Gastrocnemius medialis (tissue), 4 donors: ENCODE results near the gene C22orf31. TPM values are rescaled to one million over a fixed set of nuclear protein-coding genes. Genes with fewer than 3 reads are reported as not detected.

Experiments used
- ATAC-seq, 2 donors: fragments of 150-250 bp; one replicate each; pipeline ENCODE4 v1.9.1; 2016
- DNase-seq, 2 donors: peaks; one replicate each; pipeline ENCODE4 v3.0.0-alpha.2; 2019
- H3K27ac ChIP-seq, 4 donors: fragments of 200-600 bp; sonication (generic); 1 replicate in 1 of 4; 2 replicates in 3 of 4; pipeline ENCODE4 v1.5.1; 2016 to 2018; ENCODE audit warnings: mild to moderate bottlenecking in 2 of 4, moderate library complexity in 1 of 4
- H3K27me3 ChIP-seq, 3 donors: fragments of 200-600 bp; sonication (generic) in 2 of 3; 1 replicate in 1 of 3; 2 replicates in 2 of 3; pipeline versions ENCODE4 v1.5.1 to v1.6.0; 2016 to 2019; ENCODE audit warnings: mild to moderate bottlenecking in 1 of 3, moderate library complexity in 1 of 3
- H3K36me3 ChIP-seq, 2 donors: fragments of 200-600 bp; sonication (generic) in 1 of 2; one replicate each; pipeline ENCODE4 v1.5.1; 2017 to 2018
- H3K4me1 ChIP-seq, 2 donors: fragments of 200-600 bp; sonication (generic) in 1 of 2; one replicate each; pipeline ENCODE4 v1.5.1; 2016 to 2017; ENCODE audit warnings: mild to moderate bottlenecking in 2 of 2
- H3K4me3 ChIP-seq, 4 donors: fragments of 200-600 bp; sonication (generic) in 3 of 4; 1 replicate in 1 of 4; 2 replicates in 3 of 4; pipeline ENCODE4 v1.5.1; 2016 to 2019; ENCODE audit warnings: mild to moderate bottlenecking in 2 of 4
- H3K9me3 ChIP-seq, 3 donors: fragments of 200-600 bp; sonication (generic) in 2 of 3; 1 replicate in 1 of 3; 2 replicates in 2 of 3; pipeline ENCODE4 v1.5.1; 2016 to 2019
- CTCF ChIP-seq, 5 experiments: fragments of 450-650 bp in 3 of 5; fragments of 200-600 bp in 2 of 5; sonication (generic) in 2 of 5; IDR thresholded peaks in 4 of 5; conservative IDR thresholded peaks in 1 of 5; 1 replicate in 4 of 5; 2 replicates in 1 of 5; pipeline ENCODE4 v1.5.1; 2016 to 2019; ENCODE audit warnings: antibody characterized with exemption in 5 of 5, mild to moderate bottlenecking in 3 of 5, moderate library complexity in 3 of 5
- POLR2A ChIP-seq, 2 donors: fragments of 450-650 bp; IDR thresholded peaks; one replicate each; pipeline ENCODE4 v1.6.1; 2017; ENCODE audit warnings: antibody characterized with exemption in 2 of 2, mild to moderate bottlenecking in 2 of 2, moderate library complexity in 2 of 2
- in situ Hi-C, 4 donors: fragments of 200-750 bp; cut with MboI; loops; one replicate each; pipeline versions ENCODE4 v1.15.0 to v1.8.0; 2017; ENCODE audit warnings: low sequenced_read_pairs in 4 of 4
- intact Hi-C: fragments of 100-400 bp; cut with DNase I; formaldehyde crosslinking; loops from one replicate; pipeline ENCODE4 v1.15.1; 2023; ENCODE audit warnings: low total_unique reads
- total RNA-seq, 4 donors: library from RNA; depleted of rRNA; stranded (reverse); fragments of >200 nt; gene quantifications; one replicate each; pipeline versions ENCODE4 v1.1.0 to v1.2.3, GENCODE V29; 2016

C22orf31 gene
- total RNA-seq, 4 donors from 2014 or later: not detected

- ATAC-seq: peak; percentile 66 to 79
- H3K27ac ChIP-seq: peak overlapping the region; percentile 53 to 80 (median 64)
- no peaks in the 10 kb centered on the region for H3K9me3 ChIP-seq
- H3K27me3 ChIP-seq: no peaks in the 10 kb centered on the region
- in situ Hi-C loops: loop anchor here in 1 of 4 donors (10.0 kb wide), 1 partner anchor 58 kb away; no protein-coding TSS in a partner anchor
- peak; percentile 22 to 36 for DNase-seq
- H3K4me1 ChIP-seq: peaks cover 26 to 44% of the 10 kb centered on the region in 2 donors
- no peak overlapping the region for H3K4me3 ChIP-seq
- no peaks in the 10 kb centered on the region for H3K36me3 ChIP-seq
- intact Hi-C loops: no loop called here
- TF ChIP-seq CTCF (IDR thresholded peaks at IDR 0.05 in 4 of 5, conservative IDR thresholded peaks at IDR 0.05 in 1 of 5): no peak
- TF ChIP-seq POLR2A (IDR thresholded peaks at IDR 0.05): no peak
These were observed 35.4 kb upstream of the C22orf31 start for GRCh38 chr22:29096736-29097669.

- DNase-seq: no peak
- in situ Hi-C loops (loop anchor here in 1 of 4 donors (10.0 kb wide), 1 partner anchor 59 kb away; no protein-coding TSS in a partner anchor), intact Hi-C loops (no loop called here)
- Histone ChIP-seq H3K27ac (peak overlapping the region in 1 of 4 donors; percentile 80), H3K4me1 (peaks cover 26 to 47% of the 10 kb centered on the region in 2 donors), H3K4me3 (no peak overlapping the region), H3K9me3 (no peaks in the 10 kb centered on the region), H3K36me3 (no peaks in the 10 kb centered on the region), H3K27me3 (no peaks in the 10 kb centered on the region)
- no peak for ATAC-seq
- TF ChIP-seq POLR2A (IDR thresholded peaks at IDR 0.05) (no peak), CTCF (IDR thresholded peaks at IDR 0.05 in 4 of 5, conservative IDR thresholded peaks at IDR 0.05 in 1 of 5) (no peak)
These were observed 33.8 kb upstream of the C22orf31 start for GRCh38 chr22:29095459-29095858.

- intact Hi-C loops: no loop called here
- in situ Hi-C loops: loop anchor here in 1 of 4 donors (10.0 kb wide), 1 partner anchor 61 kb away; no protein-coding TSS in a partner anchor
- Histone ChIP-seq H3K27ac (peak overlapping the region; percentile 45 to 74 (median 64)), H3K27me3 (no peaks in the 10 kb centered on the region), H3K4me1 (peaks cover 26 to 47% of the 10 kb centered on the region in 2 donors), H3K4me3 (no peak overlapping the region), H3K36me3 (no peaks in the 10 kb centered on the region), H3K9me3 (no peaks in the 10 kb centered on the region)
- ATAC-seq (peak; percentile 59 to 78), DNase-seq (peak in 1 of 2 donors; percentile 29)
- no peak for TF ChIP-seq CTCF (IDR thresholded peaks at IDR 0.05 in 4 of 5, conservative IDR thresholded peaks at IDR 0.05 in 1 of 5)
- no peak for TF ChIP-seq POLR2A (IDR thresholded peaks at IDR 0.05)
These were observed 32.1 kb upstream of the C22orf31 start for GRCh38 chr22:29093501-29094300.

DNA sequence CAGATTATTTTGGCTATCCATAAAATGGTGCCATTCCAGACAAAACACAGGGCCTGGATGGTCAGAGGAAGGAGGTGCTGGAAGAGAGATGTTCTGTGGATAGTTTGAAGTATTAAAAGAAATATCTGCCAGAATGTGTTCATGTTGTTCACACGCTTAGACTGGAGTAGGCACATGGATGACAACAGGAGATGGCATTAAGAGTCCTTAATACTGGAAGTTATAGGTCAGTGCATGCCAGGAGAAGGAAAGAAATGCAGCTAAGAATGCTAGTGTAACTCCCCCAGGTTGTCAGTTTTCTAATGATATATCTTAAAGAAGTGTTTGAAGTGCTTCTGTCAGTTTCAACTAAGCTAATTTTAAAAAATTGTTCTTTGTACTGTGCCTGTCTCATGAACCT lies 31.4 kb upstream of the C22orf31 start:
- in situ Hi-C loops (loop anchor here in 1 of 4 donors (10.0 kb wide), 1 partner anchor 62 kb away; no protein-coding TSS in a partner anchor), intact Hi-C loops (no loop called here)
- Histone ChIP-seq H3K9me3 (no peaks in the 10 kb centered on the region), H3K4me1 (peaks cover 26 to 47% of the 10 kb centered on the region in 2 donors), H3K4me3 (no peak overlapping the region), H3K27ac (peak overlapping the region; percentile 45 to 74 (median 64)), H3K27me3 (no peaks in the 10 kb centered on the region), H3K36me3 (no peaks in the 10 kb centered on the region)
- DNase-seq (no peak), ATAC-seq (no peak)
- TF ChIP-seq CTCF (IDR thresholded peaks at IDR 0.05 in 4 of 5, conservative IDR thresholded peaks at IDR 0.05 in 1 of 5) (no peak), POLR2A (IDR thresholded peaks at IDR 0.05) (no peak)
